Umbilical cord (tissue), 2 donors: ENCODE data around the gene ELAVL1. TPM values are rescaled to one million over a fixed set of nuclear protein-coding genes. Genes with fewer than 3 reads are reported as not detected.
"Not testable (repeated sequence)": the region's sequence is repeated elsewhere in the genome, so short reads cannot be mapped to it uniquely, and the experiment has no call there.

Experiments used
- DNase-seq: peaks from one replicate; pipeline ENCODE4 v3.0.0-alpha.2; 2015; ENCODE audit warnings: low spot score
- total RNA-seq: library from RNA; depleted of rRNA; stranded (reverse); fragments of >200 nt; gene quantifications from one replicate; pipeline ENCODE4 v1.2.3, GENCODE V29; 2014; ENCODE audit warnings: low replicate concordance; ENCODE audit not compliant: insufficient read depth

The ELAVL1 gene
- total RNA-seq, 1 donor from 2014 or later = 16.1 TPM

DNA sequence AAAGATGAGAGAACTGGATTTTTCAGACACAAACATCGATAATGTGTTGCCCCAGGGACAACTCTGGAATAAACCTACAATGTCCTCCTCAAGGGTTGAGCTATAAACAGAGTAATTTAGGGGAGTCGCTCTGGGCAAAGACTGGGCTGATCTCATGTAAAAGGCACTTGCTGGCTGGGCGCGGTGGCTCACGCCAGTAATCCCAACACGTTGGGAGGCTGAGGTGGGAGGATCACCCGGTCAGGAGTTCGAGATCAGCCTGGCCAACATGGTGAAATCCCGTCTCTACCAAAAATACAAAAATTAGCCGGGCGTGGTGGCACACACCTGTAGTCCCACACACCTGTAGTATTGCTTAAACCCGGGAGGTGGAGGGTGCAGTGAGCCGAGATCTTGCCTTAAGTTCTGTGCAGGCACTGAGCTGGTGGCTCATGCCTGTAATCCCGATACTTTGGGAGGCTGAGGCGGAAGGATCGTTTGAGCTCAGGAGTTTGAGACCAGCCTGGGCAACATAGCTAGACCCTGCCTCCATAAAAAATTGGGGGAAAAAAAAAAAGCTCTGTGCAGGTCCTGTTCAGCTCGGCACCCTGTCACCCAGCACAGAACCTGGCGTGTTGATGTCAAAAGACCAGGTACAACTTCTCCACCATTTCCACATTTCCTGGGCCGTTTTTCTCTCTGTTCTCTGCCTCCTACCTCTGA, 63.4 kb downstream of the ELAVL1 start:
- DNase-seq = no peak

- DNase-seq = no peak
These were observed 64.6 kb downstream of the ELAVL1 start for GRCh38 chr19:7940841-7941240.

DNA sequence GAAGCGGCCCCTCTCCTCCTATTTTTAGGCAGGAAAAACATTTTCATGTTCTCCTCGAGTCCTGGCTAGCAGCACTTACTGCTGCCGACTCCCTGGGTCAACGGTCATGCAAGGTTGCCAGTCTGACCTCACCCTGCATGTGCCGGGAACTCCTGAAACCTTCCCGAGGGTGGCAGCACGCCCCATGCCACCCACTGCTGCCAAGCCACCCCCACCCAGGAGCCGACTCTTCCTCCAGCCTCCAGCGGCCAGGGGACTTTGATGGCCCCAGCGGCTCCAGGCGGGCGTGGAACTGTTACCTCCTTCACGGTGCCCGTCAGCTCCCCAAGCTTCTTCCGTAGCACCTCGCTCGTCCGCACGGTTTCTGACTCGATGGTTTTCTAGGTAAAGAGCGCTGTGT, 70.7 kb downstream of the ELAVL1 start:
- DNase-seq = no peak

- DNase-seq = no peak
These were observed 71.4 kb downstream of the ELAVL1 start for GRCh38 chr19:7933828-7934725.

DNA sequence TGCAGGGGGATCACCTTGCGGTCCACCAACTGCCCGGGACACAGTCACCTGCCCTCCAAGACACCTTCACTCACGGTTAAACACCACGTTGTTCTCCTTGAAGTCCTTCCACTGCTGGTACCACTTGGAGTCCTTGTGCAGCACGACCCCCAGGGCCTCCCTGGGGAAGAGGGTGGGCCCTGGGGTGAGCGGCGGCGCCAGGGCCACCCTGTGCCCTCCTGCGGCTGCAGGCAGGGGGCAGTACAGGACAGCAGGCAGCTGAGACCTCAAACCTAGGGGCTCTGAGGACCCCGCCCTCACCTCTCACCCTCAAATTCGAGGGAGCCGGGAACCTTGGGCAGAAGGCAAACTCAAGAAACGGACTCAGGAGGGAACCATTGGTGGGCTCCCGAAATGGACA, 72.0 kb downstream of the ELAVL1 start:
- DNase-seq = no peak

DNA sequence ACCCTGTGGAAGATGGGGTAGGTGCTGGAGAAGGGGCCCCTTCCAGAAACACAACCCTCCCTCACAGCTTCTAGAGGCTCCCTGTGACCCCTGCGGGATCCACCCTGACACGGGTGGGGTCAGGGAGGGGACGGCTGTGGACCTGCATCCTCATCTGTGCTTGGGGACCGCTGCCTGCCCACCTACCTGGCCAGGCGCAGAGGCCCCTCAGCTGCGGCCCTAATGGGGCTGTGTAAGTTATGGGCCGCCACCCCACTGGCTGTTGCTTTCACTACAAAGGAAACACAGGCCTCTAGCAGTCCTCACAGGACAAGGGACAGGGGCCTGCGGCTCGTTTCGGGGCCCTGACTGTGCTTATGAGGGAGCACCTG, 72.5 kb downstream of the ELAVL1 start:
- DNase-seq = no peak

- DNase-seq = no peak
These were observed 73.0 kb downstream of the ELAVL1 start for GRCh38 chr19:7932276-7932929.

GRCh38 chr19:7931221-7932061, 74.0 kb downstream of the ELAVL1 start:
- no peak for DNase-seq

- DNase-seq = no peak
These were observed 74.7 kb downstream of the ELAVL1 start for GRCh38 chr19:7930765-7931164.

GRCh38 chr19:7930030-7930429, 75.4 kb downstream of the ELAVL1 start:
- DNase-seq = not testable (repeated sequence)

- peak; percentile 63 for DNase-seq
These were observed 76.4 kb downstream of the ELAVL1 start for GRCh38 chr19:7928741-7929701.

DNA sequence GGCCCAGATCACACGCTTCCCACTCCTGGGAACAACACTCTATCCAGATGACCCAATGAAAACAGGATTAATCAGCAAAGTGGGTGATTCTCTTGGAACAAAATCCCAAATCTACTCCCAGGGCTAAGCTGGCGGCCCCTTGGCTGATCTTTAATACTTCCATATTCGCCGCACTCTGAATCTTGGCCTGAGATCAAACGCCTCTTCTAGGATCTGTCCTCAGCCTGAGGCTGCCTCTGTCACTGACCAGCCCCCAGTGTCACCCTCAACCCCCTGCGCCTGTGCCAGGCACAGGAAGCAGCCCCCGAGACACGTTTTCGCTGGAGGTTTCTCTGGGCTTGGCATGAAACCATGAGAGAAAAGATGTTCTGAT, 77.1 kb downstream of the ELAVL1 start:
- DNase-seq = no peak

DNA sequence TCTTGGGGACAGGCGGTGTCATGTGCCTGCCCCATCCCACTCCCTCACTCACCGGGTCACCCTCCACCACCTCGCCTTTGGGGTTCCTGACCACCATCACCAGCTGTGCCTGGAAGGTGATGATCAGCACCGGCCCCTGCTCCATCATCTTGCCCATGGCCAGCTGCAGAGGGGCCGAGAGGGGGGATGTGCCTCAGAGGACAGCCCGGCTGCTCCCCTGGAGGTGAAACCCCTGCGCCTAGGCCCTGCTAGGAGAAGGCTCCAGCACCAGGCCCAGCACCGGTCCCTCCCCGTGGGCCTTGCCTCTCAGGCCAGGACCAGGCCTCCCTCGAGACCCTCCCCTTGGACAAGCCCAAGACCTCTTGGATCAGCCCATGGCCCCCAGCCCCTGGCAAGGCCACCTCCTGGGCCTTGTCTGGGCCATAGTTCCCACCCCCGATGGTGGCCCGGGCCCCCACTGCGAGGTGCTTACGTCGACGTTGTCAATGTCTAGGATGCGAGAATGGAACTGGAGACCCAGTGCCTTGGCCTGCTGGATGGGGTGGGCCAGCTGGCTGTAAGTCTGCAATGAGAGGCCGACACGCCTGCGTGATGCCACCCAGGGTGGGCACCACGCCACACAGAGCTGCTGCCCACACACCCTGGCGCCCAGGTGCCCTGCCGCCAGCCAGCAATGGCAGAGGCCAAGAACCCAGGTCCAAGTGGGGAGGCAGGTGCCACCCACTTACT, 77.7 kb downstream of the ELAVL1 start:
- no peak for DNase-seq

GRCh38 chr19:7926727-7927604, 78.5 kb downstream of the ELAVL1 start:
- DNase-seq = no peak

GRCh38 chr19:7926021-7926726, 79.3 kb downstream of the ELAVL1 start, which contains the start of gene CTXN1:
CTXN1 (minus strand) TSS chr19:7926135; CDS start chr19:7925538, 597 bp downstream.
- no peak for DNase-seq

DNA sequence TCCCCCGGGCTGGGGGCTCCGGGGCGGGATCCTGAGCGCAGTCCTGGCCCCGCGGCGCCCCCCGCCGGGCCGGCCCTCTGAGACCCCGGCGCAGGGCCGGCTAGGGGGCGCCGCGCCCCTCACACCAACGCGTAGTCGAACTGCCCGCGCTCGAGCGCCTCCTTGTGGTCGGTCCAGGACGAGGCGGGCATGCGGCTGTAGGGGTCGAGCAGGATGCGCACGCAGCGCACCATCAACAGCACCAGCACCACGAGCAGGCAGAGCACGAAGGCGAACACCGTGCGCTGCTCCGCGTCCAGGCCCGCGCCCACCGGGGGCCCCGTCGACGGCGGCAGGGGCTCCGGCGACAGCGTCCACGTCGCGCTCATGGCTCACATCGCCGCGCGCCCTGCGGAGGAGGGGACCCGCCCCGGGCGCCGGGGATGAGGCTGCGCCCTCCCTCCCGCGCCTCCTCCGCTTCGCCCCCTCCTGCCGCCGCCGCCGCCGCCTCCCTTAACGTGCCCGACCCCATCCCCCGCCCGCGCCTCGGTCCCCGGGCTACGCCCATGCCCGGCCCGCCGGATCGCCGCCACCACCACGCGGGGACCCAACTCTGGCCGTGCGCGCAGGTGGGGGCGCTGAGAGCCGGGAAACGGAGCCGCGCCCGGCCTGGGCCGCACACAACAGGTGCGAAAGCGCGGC, 80.1 kb downstream of the ELAVL1 start:
- DNase-seq = peak; percentile 66

- DNase-seq = no peak
These were observed 80.7 kb downstream of the ELAVL1 start for GRCh38 chr19:7924651-7925170.
